Measurements from ENCODE around the gene ARHGEF9.

DNA sequence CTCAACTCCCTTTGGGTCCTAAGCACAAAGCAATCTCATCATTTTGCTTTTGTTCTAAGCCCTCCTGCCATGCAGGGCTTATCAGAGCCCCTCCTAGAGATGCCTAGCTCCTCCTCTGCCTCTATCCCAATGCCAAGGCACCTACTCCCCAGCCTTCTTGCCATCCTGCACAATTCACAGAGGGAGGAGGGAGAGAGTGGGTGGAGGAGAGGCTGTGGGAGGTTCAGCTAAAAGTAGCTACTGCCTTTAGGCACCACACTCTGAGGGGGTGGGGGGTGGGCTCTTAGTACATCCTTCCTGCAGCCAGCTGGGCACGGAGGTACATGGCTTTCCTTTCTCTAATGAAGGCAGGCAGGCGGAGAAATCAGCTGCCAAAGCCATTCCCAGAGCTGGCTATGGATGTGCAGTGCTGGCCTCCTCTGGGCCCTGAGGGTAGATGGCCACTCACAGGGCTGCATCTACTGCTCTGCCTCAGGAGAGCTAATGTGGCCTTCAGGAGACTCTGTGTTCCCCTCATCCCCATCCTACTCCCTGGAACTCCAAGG is 40.1 kb downstream of the ARHGEF9 start:
- TF ChIP-seq, protein P1, sequence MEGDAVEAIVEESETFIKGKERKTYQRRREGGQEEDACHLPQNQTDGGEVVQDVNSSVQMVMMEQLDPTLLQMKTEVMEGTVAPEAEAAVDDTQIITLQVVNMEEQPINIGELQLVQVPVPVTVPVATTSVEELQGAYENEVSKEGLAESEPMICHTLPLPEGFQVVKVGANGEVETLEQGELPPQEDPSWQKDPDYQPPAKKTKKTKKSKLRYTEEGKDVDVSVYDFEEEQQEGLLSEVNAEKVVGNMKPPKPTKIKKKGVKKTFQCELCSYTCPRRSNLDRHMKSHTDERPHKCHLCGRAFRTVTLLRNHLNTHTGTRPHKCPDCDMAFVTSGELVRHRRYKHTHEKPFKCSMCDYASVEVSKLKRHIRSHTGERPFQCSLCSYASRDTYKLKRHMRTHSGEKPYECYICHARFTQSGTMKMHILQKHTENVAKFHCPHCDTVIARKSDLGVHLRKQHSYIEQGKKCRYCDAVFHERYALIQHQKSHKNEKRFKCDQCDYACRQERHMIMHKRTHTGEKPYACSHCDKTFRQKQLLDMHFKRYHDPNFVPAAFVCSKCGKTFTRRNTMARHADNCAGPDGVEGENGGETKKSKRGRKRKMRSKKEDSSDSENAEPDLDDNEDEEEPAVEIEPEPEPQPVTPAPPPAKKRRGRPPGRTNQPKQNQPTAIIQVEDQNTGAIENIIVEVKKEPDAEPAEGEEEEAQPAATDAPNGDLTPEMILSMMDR (IDR thresholded peaks at IDR 0.05) = no peak
- TF ChIP-seq POLR2A (IDR thresholded peaks at IDR 0.05) = no peak
